ENCODE measurements around the gene FRZB.
"Not testable (repeated sequence)": the region's sequence is repeated elsewhere in the genome, so short reads cannot be mapped to it uniquely, and the experiment has no call there.

The FRZB gene

GRCh38 chr2:182866461-182867406 lies at the start of gene FRZB:
TSS of gene FRZB (minus strand) at chr2:182866637. CDS start at chr2:182866552, 85 bp downstream.
- peak; percentile 65 for DNase-seq (ENCODE audit: low spot score)

- DNase-seq (ENCODE audit: low spot score), result peak; percentile 20
These were observed 49.2 kb upstream of the FRZB start for GRCh38 chr2:182915369-182916326.

- DNase-seq (ENCODE audit: low spot score), result no peak
These were observed 48.4 kb upstream of the FRZB start for GRCh38 chr2:182914852-182915251.

- no peak for DNase-seq (ENCODE audit: low spot score)
These were observed 46.6 kb upstream of the FRZB start for GRCh38 chr2:182913064-182913463.

- DNase-seq (ENCODE audit: low spot score), result no peak
These were observed 46.1 kb upstream of the FRZB start for GRCh38 chr2:182912518-182912915.

- DNase-seq (ENCODE audit: low spot score), result no peak
These were observed 45.5 kb upstream of the FRZB start for GRCh38 chr2:182911813-182912517.

- no peak for DNase-seq (ENCODE audit: low spot score)
These were observed 44.5 kb upstream of the FRZB start for GRCh38 chr2:182910965-182911364.

GRCh38 chr2:182907081-182907830 lies 40.8 kb upstream of the FRZB start:
- peak; percentile 46 for DNase-seq (ENCODE audit: low spot score)

- DNase-seq (ENCODE audit: low spot score), result no peak
These were observed 40.0 kb upstream of the FRZB start for GRCh38 chr2:182906454-182906853.

GRCh38 chr2:182904844-182905243 lies 38.4 kb upstream of the FRZB start:
- no peak for DNase-seq (ENCODE audit: low spot score)

- DNase-seq (ENCODE audit: low spot score), result no peak
These were observed 37.1 kb upstream of the FRZB start for GRCh38 chr2:182903566-182903965.

GRCh38 chr2:182901748-182902147 lies 35.3 kb upstream of the FRZB start:
- no peak for DNase-seq (ENCODE audit: low spot score)

GRCh38 chr2:182898718-182899117 lies 32.3 kb upstream of the FRZB start:
- no peak for DNase-seq (ENCODE audit: low spot score)

GRCh38 chr2:182897137-182897536 lies 30.7 kb upstream of the FRZB start:
- DNase-seq (ENCODE audit: low spot score), result no peak

- no peak for DNase-seq (ENCODE audit: low spot score)
These were observed 29.4 kb upstream of the FRZB start for GRCh38 chr2:182895798-182896197.

- no peak for DNase-seq (ENCODE audit: low spot score)
These were observed 28.7 kb upstream of the FRZB start for GRCh38 chr2:182895169-182895568.

GRCh38 chr2:182894174-182894573 lies 27.7 kb upstream of the FRZB start:
- DNase-seq (ENCODE audit: low spot score), result no peak

GRCh38 chr2:182893666-182894065 lies 27.2 kb upstream of the FRZB start:
- no peak for DNase-seq (ENCODE audit: low spot score)

- not testable (repeated sequence) for DNase-seq (ENCODE audit: low spot score)
These were observed 26.6 kb upstream of the FRZB start for GRCh38 chr2:182893035-182893434.

- DNase-seq (ENCODE audit: low spot score), result no peak
These were observed 25.2 kb upstream of the FRZB start for GRCh38 chr2:182891611-182892010.

- no peak for DNase-seq (ENCODE audit: low spot score)
These were observed 24.4 kb upstream of the FRZB start for GRCh38 chr2:182890773-182891378.
